Activated naive CD4-positive, alpha-beta T cell treated with anti-CD3 and anti-CD28 coated beads, Interleukin-2, amount 10 ng/mL, durations not matched to agents 7 days and 5 days (primary cell): ENCODE results near the gene PDC.
"Not testable (repeated sequence)": the region's sequence is repeated elsewhere in the genome, so short reads cannot be mapped to it uniquely, and the experiment has no call there.

ENCODE experiments used
- CTCF ChIA-PET: fragments of 350-600 bp; sonication (Branson Sonifier 250); formaldehyde crosslinking; loops from one replicate; lab custom pipeline; 2021; ENCODE audit warnings: antibody characterized with exemption; lab: Charles Lee
- DNase-seq: peaks from one replicate; pipeline ENCODE4 v3.0.0-alpha.2; 2020
- H3K27ac Mint-ChIP-seq: one replicate; pipeline ENCODE4 v1.8.0; 2021; ENCODE audit warnings: mild to moderate bottlenecking, moderate library complexity, mixed read lengths
- H3K27me3 Mint-ChIP-seq: one replicate; pipeline ENCODE4 v1.8.0; 2021; ENCODE audit warnings: mild to moderate bottlenecking, mixed read lengths
- H3K36me3 Mint-ChIP-seq: one replicate; pipeline ENCODE4 v1.8.0; 2021; ENCODE audit warnings: mixed read lengths
- H3K4me1 Mint-ChIP-seq: one replicate; pipeline ENCODE4 v1.8.0; 2021; ENCODE audit warnings: mixed read lengths
- H3K4me3 Mint-ChIP-seq: one replicate; pipeline ENCODE4 v1.8.0; 2021; ENCODE audit warnings: mild to moderate bottlenecking, moderate library complexity, mixed read lengths
- H3K9me3 Mint-ChIP-seq: one replicate; pipeline ENCODE4 v1.8.0; 2021; ENCODE audit warnings: mixed read lengths

PDC gene

DNA sequence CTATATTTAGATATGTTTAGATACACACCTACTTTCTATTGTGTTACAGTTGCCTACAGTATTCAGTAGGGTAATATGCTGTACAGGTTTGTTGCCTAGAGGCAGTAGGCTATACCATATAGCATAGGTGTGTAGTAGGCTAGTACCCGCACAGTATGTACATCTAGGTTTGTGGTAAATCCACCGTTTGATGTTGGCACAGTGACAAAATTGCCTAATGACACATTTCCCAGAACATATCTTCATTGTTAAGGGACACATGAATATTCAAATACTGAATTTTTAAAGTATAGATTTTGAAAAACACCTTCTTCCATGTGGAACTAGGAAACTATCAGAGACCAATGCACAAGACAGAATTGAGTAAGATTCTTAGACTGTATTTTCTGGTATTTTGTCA, 22.6 kb upstream of the PDC start:
- CTCF ChIA-PET, result interaction anchor here (0.9 to 1.6 kb wide), 3 partner anchors 79 to 503 kb away, joined by 3 to 5 read pairs (median 4); partner anchors contain the start of gene PTGS2
- Mint-ChIP-seq H3K27me3 (no peaks in the 10 kb centered on the region), H3K4me1 (no peaks in the 10 kb centered on the region), H3K36me3 (no peaks in the 10 kb centered on the region), H3K27ac (no peak overlapping the region), H3K4me3 (no peak overlapping the region), H3K9me3 (no peaks in the 10 kb centered on the region)
- DNase-seq, result no peak

GRCh38 chr1:186482661-186483255, 21.8 kb upstream of the PDC start:
- CTCF ChIA-PET, result interaction anchor here (0.8 to 1.2 kb wide), 2 partner anchors 11 to 149 kb away, joined by 3 read pairs; no protein-coding TSS in a partner anchor

DNA sequence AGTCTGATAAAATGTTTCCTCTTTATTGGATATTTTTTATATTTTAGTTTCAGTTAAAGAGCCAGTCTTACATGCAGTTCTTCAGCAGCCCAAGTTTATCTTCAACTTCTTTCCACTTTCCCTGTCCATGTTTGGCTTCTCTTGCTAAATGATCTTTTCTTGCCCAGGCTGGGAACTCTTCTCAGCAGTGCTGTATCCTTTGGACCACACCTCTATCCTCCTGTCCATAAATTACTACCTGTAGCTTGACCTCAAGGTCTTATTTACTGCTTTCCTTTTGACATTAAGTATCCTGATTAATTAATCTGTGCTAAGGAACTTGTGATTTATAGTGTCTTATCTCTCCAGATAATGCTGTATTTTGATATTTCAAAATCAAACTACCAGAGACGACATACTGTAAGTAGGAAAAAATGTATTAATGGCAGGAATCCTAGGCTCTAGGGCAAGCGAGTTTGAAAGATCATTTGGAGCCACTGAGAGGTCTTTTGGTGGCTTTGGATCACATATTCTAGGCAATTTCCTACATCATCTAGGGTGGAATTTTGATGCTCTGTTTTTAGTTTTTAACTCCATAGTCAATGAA, 20.5 kb upstream of the PDC start:
- no peak overlapping the region for H3K4me3 Mint-ChIP-seq
- no peaks in the 10 kb centered on the region for H3K9me3 Mint-ChIP-seq
- H3K4me1 Mint-ChIP-seq, result no peaks in the 10 kb centered on the region
- H3K36me3 Mint-ChIP-seq, result no peaks in the 10 kb centered on the region
- CTCF ChIA-PET, result no interaction called here
- no peaks in the 10 kb centered on the region for H3K27me3 Mint-ChIP-seq
- DNase-seq, result no peak
- H3K27ac Mint-ChIP-seq, result no peak overlapping the region

More at GRCh38 chr1:186482661-186483255, 21.8 kb upstream of the PDC start:
- DNase-seq, result peak; percentile 63
- no peaks in the 10 kb centered on the region for H3K9me3 Mint-ChIP-seq
- no peak overlapping the region for H3K4me3 Mint-ChIP-seq
- no peak overlapping the region for H3K27ac Mint-ChIP-seq
- H3K36me3 Mint-ChIP-seq, result no peaks in the 10 kb centered on the region
- H3K27me3 Mint-ChIP-seq, result no peaks in the 10 kb centered on the region
- no peaks in the 10 kb centered on the region for H3K4me1 Mint-ChIP-seq

- Mint-ChIP-seq H3K9me3 (no peaks in the 10 kb centered on the region), H3K4me1 (no peaks in the 10 kb centered on the region), H3K4me3 (no peak overlapping the region), H3K36me3 (no peaks in the 10 kb centered on the region), H3K27me3 (no peaks in the 10 kb centered on the region), H3K27ac (no peak overlapping the region)
- CTCF ChIA-PET, result interaction anchor here (0.9 to 1.1 kb wide), 2 partner anchors 75 to 503 kb away, joined by 3 to 5 read pairs; no protein-coding TSS in a partner anchor
- no peak for DNase-seq
Observed at GRCh38 chr1:186479162-186479561, 18.2 kb upstream of the PDC start.

DNA sequence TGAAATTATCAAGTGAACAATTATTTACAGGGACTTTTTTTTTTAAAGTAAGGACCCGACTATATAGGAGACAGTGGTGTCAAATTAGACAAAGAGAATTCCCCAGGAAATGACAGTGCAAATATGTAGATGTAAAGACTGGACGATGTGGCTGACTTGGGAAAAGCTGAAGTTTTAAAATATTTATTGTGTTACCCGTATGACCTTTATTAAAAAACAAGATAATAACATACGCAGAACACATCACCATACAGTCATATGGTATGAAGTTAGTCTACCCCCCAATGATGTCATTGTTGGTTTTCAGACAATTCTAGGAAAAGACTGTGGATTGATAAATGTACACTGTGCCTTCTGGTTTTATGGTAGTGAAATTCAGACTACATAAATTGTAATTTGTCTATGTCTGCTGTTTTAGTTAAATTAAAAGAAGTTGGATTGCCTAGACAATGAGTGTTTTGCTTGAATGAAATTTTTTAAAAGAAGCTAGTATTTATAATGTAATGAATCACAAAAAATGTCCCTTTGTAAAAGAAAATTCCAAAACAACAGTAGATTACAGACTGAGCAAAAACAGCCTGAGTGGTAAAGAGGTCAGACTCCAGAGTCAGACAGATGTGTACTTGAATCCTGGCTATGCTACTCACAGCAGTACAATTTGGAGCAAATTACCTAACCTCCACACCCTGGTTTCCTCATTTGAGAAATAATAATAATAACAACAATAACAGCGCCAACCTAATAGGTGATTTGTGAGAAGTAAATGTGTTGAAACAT, 15.5 kb upstream of the PDC start:
- H3K4me1 Mint-ChIP-seq, result no peaks in the 10 kb centered on the region
- no peak overlapping the region for H3K27ac Mint-ChIP-seq
- CTCF ChIA-PET, result no interaction called here
- no peak for DNase-seq
- H3K9me3 Mint-ChIP-seq, result no peaks in the 10 kb centered on the region
- H3K4me3 Mint-ChIP-seq, result no peak overlapping the region
- H3K36me3 Mint-ChIP-seq, result no peaks in the 10 kb centered on the region
- no peaks in the 10 kb centered on the region for H3K27me3 Mint-ChIP-seq

- no peak overlapping the region for H3K4me3 Mint-ChIP-seq
- no peaks in the 10 kb centered on the region for H3K36me3 Mint-ChIP-seq
- DNase-seq, result no peak
- CTCF ChIA-PET, result no interaction called here
- no peaks in the 10 kb centered on the region for H3K27me3 Mint-ChIP-seq
- no peaks in the 10 kb centered on the region for H3K9me3 Mint-ChIP-seq
- H3K27ac Mint-ChIP-seq, result no peak overlapping the region
- H3K4me1 Mint-ChIP-seq, result no peaks in the 10 kb centered on the region
Observed at GRCh38 chr1:186474208-186474607, 13.3 kb upstream of the PDC start.

DNA sequence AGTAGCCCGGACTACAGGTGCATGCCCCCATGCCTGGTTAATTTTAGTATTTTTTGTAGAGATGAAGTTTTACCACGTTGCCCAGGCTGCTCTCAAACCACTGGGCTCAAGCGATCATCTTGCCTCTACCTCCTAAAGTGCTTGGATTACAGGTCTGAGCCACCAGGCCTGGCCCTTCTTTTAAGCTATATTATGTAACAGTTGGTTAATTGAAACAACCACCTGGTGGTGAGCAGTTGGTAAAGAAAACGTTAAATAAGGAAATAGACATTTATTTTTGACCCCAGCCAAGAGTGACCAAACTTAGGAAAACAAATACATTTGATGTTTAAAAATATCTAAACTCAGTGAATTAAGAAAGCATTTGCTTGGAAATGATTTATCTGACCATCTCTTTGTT, 12.1 kb upstream of the PDC start:
- H3K9me3 Mint-ChIP-seq, result no peaks in the 10 kb centered on the region
- no peaks in the 10 kb centered on the region for H3K4me1 Mint-ChIP-seq
- H3K27ac Mint-ChIP-seq, result no peak overlapping the region
- H3K4me3 Mint-ChIP-seq, result no peak overlapping the region
- CTCF ChIA-PET, result no interaction called here
- no peak for DNase-seq
- no peaks in the 10 kb centered on the region for H3K36me3 Mint-ChIP-seq
- H3K27me3 Mint-ChIP-seq, result no peaks in the 10 kb centered on the region

- Mint-ChIP-seq H3K4me1 (peaks cover 8% of the 10 kb centered on the region), H3K27ac (no peak overlapping the region), H3K4me3 (no peak overlapping the region), H3K36me3 (no peaks in the 10 kb centered on the region), H3K27me3 (peaks cover 9% of the 10 kb centered on the region), H3K9me3 (no peaks in the 10 kb centered on the region)
- no peak for DNase-seq
- CTCF ChIA-PET, result no interaction called here
Observed at GRCh38 chr1:186465946-186466345, 5.0 kb upstream of the PDC start.

DNA sequence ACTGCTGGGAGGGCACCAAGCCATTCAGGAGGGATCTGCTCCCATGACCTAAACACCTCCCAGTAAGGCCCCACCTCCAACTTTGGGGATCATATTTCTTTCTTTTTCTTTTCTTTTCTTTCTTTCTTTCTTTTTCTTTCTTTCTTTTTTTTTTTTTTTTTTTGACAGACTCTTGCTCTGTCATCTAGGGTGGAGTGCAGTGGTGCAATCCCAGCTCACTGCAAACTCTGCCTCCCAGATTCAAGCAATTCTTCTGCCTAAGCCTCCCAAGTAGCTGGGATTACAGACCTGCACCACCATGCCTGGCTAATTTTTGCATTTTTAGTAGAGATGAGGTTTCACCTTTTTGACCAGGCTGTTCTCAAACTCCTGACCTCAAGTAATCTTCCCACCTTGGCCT, 4.6 kb upstream of the PDC start:
- H3K36me3 Mint-ChIP-seq, H3K4me1 Mint-ChIP-seq, DNase-seq, H3K27ac Mint-ChIP-seq, H3K9me3 Mint-ChIP-seq, H3K4me3 Mint-ChIP-seq, CTCF ChIA-PET, H3K27me3 Mint-ChIP-seq: not testable (repeated sequence)

DNA sequence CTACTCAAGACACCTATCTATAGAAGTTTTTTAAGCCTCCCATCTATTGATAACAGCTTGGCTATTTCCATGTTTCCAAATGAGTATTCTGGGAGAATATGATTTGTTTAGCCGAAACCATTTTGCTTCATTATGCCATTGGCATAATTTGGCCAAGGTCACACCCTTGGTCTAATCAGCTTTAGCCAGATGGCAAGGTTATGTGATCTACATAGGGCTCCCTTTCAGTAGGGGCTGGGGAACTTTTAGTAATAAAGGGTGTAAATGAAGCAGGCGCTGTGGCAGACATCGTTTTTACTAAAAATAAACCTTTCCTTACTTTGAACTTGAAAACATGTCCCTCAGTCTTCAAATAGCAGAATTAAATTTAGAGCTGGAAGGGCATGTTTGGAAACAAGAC, 3.0 kb upstream of the PDC start:
- Mint-ChIP-seq H3K4me3 (no peak overlapping the region), H3K36me3 (no peaks in the 10 kb centered on the region), H3K27me3 (peaks cover 9% of the 10 kb centered on the region), H3K27ac (no peak overlapping the region), H3K4me1 (peaks cover 8% of the 10 kb centered on the region), H3K9me3 (no peaks in the 10 kb centered on the region)
- no peak for DNase-seq
- CTCF ChIA-PET, result no interaction called here

DNA sequence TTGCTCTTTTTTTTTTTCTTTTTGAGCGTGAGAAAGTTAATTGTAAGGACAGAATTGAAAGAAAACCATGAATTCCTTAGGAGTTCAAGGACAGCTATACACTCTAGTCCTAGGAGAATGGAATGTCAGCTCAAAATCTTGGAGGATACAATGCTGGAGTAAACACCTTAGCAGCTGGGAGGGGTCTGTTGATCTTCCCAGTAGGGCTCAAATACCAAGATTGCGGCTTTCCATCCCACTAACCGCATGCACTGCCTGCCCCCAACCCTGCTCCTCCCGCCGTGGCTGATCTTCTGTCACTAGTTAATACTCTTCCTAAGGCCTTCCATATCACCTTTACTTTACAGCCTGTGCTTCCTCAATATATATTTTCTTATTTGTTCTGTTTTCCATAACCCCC, 2.6 kb upstream of the PDC start:
- Mint-ChIP-seq H3K36me3 (no peaks in the 10 kb centered on the region), H3K9me3 (no peaks in the 10 kb centered on the region), H3K27ac (no peak overlapping the region), H3K4me1 (peaks cover 8% of the 10 kb centered on the region), H3K27me3 (peaks cover 9% of the 10 kb centered on the region), H3K4me3 (no peak overlapping the region)
- DNase-seq, result no peak
- CTCF ChIA-PET, result no interaction called here

- CTCF ChIA-PET, H3K4me1 Mint-ChIP-seq, DNase-seq, H3K27me3 Mint-ChIP-seq, H3K36me3 Mint-ChIP-seq, H3K4me3 Mint-ChIP-seq, H3K27ac Mint-ChIP-seq, H3K9me3 Mint-ChIP-seq: not testable (repeated sequence)
Observed at GRCh38 chr1:186459161-186459560, 1.8 kb downstream of the PDC start.

DNA sequence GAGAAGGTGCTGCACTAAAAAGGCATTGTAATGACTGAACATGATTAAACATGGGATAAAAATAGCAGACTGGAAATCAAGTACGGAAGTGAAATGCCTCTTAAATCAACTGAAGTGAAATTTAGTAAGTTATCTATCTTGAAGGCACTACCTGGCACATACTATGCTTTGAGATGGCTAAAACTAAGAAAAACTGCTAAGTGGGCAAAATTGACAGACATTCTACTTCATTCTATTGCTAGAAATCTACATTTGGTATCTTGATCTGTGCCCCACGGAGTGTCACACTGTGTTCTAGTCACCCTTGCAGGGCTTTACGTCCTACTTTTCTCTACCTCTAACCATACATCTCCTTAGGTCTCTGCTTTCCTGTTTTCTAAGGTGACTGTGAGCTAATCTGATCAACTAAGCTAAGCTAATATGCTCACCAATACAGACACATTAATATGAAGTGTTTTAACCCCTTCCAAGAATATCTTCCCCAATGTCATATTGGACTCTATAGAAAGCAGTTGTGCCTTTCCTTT, 4.1 kb downstream of the PDC start:
- no peak for DNase-seq
- Mint-ChIP-seq H3K27me3 (no peaks in the 10 kb centered on the region), H3K27ac (no peak overlapping the region), H3K9me3 (no peaks in the 10 kb centered on the region), H3K36me3 (no peaks in the 10 kb centered on the region), H3K4me3 (no peak overlapping the region), H3K4me1 (no peaks in the 10 kb centered on the region)
- CTCF ChIA-PET, result no interaction called here

DNA sequence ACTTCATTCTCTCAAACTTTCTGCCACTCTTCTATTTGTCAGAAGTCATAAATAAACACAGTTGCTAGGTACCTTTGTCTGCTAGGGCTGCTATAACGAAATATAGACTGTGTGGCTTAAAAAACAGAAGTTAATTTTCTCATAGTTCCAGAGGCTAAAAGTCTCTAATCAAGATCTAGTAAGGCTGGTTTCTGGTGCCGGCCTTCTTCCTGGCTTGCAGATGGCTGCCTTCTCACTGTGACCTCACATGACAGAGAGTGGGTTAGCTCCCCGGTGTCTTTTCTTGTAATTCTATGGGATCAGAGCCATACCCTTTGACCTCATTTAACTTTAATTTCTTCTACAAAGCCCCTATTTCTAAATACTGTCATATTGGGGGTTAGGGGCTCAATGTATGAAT, 5.9 kb downstream of the PDC start:
- H3K9me3 Mint-ChIP-seq, result no peaks in the 10 kb centered on the region
- H3K36me3 Mint-ChIP-seq, result no peaks in the 10 kb centered on the region
- no peak overlapping the region for H3K27ac Mint-ChIP-seq
- H3K4me3 Mint-ChIP-seq, result no peak overlapping the region
- no peaks in the 10 kb centered on the region for H3K4me1 Mint-ChIP-seq
- H3K27me3 Mint-ChIP-seq, result no peaks in the 10 kb centered on the region
- DNase-seq, result no peak
- CTCF ChIA-PET, result no interaction called here

GRCh38 chr1:186446152-186446551, 14.8 kb downstream of the PDC start:
- CTCF ChIA-PET, result no interaction called here
- H3K27ac Mint-ChIP-seq, result no peak overlapping the region
- H3K4me1 Mint-ChIP-seq, result peaks cover 9% of the 10 kb centered on the region

More at GRCh38 chr1:186446152-186446551, 14.8 kb downstream of the PDC start:
- no peaks in the 10 kb centered on the region for H3K27me3 Mint-ChIP-seq
- no peak for DNase-seq
- H3K4me3 Mint-ChIP-seq, result no peak overlapping the region
- no peaks in the 10 kb centered on the region for H3K36me3 Mint-ChIP-seq
- no peaks in the 10 kb centered on the region for H3K9me3 Mint-ChIP-seq
